ENCODE results near the gene ABLIM2.
"Not testable (repeated sequence)": the region's sequence is repeated elsewhere in the genome, so short reads cannot be mapped to it uniquely, and the experiment has no call there.

ABLIM2 gene

DNA sequence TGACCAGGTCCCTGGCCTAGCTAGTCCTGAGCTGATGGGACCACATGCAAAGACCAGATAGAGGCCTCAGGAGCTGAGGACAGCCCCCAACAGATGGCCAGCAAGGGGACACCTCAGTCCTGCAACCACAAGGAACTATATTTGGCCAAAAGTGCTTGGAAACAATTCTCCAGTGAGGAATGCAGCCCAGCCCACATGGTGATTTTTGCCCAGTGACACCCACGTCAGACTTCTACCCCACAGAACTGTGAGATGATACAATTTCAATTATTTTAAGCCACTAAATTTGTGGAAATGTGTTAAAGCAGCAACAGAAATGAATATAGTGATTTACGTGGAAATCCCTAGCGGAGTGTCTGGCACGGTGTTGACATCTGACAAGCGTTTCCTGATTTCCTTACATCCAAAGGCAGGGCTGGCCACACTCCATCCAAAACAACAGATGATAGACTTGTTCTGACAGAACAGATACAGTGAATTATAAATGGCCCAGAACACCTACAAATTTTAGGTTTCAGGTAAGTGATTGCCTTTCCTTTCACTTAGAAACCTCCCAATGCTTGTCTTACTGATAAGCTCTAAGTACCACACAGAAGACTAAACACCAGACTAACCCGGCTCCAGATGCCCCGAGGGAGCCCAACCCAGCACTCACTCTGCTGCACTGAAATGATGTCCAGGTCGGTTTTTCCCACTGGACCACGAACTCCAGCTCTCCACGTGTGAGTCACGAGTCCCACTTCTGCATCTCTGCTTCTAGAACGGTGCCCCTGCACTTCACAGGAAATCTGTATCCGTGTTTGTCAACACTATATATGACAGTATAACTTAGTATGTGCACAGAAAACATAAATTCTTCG, 224.7 kb downstream of the ABLIM2 start:
- no peak for DNase-seq (ENCODE audit: low spot score)

DNA sequence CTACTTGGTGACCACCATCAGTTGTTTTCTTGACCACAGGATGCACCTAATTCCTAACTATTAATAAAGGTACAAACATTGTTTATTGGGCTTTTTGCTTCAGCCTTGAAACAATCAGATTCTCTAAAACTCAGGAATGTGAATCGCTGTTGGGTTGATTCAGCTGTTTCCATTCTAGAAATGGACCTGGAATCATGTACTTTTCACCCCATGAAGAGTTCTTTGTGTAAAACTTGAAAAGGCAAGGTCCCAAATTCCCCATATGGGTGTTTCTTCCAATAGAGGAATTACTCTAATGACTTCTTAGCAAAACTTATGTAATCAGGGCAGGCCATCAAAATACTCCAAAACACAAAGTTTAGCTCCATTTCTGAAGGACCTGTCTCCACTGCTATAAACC, 226.3 kb downstream of the ABLIM2 start:
- DNase-seq (ENCODE audit: low spot score): no peak

DNA sequence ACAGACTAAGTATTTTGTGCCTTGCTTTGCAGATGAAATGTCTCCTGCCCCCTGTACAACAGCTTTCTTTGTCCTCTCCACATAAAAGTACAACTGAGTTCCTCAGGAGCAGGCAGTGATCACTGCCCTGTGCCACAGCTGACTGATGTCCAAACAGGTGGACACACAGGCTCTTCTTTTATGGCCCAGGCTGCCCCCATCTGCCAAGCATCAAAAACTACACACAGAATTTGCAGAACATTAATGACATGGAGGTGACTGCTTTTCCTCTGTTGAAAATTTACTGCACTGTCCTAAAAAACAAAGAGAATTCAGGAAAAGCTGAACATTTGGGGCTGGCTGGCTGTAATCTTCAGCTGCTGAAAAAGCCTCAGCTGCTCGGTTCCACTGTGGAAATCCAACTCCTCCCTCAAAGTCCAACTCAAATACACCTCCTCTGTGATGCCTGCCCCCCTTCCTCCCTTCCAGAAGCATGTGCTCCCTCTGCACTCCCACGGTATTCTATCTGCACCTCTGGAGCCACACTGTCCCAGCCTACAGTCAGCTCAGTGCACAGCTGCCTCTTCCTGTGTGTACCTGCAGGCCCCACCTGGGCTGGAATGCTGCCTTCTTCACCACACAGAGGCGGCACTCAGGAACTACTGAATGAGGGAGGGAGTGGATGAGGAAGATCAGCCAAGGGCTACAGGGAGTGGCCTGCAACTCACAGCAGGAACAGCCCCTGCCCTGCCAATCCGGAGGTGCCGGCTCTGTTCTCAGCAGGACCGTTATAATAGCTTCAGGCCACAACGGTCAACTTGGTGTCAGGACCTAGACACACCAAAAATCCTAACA, 229.3 kb downstream of the ABLIM2 start:
- no peak for DNase-seq (ENCODE audit: low spot score)

DNA sequence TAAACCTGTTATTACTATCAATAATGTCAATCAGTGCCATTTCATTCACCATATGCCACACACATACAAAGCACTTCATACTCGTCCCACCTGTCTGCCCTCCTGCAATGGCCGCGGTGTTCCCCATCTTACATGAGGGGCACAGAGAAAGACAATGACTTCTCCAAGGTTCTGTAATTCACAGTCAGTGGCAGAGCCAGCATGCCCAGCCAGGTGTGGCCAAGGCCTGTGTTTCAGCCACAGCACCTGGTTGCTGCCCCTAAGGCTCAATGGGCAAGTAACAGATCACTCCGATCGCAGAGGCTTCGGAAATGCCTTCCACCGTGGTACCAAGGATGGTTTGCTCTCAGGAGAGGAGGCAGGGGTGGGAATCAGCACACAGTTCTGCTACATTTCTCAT, 229.9 kb downstream of the ABLIM2 start:
- DNase-seq (ENCODE audit: low spot score): no peak

DNA sequence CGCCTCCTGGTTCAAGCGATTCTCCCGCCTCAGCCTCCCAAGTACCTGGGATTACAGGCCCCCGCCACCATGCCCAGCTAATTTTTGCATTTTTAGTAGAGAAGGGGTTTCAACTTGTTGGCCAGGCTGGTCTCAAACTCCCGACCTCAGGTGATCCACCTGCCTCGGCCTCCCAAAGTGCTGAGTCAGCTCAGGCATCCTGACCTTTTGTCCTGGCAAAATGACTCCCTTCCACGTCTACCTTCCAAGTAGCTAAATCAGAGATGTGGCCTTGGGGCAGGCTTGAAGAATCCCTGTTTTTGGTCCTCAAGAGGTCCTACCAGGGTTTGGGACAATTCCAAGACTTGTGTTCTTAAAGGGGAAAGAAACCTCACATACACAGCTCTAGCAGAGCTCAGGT, 231.8 kb downstream of the ABLIM2 start:
- no peak for DNase-seq (ENCODE audit: low spot score)

DNA sequence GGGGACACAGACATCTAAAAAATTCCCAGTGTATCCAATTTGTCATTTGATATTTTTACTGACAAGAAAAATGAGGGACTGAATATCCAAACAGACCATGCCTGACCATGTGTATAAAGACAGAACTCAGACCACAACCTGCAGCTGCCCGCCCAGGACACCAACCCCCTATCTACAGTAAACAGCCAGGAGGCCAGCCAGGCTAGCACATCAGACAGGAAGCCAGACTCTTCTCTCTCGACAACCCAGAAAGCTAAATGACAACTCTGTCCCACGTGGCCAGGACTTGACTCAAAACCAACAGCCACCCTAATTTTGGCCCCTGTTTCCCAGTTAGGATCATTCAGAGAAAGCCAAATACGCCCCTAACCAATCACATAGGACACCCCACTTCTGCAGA, 234.0 kb downstream of the ABLIM2 start:
- no peak for DNase-seq (ENCODE audit: low spot score)

DNA sequence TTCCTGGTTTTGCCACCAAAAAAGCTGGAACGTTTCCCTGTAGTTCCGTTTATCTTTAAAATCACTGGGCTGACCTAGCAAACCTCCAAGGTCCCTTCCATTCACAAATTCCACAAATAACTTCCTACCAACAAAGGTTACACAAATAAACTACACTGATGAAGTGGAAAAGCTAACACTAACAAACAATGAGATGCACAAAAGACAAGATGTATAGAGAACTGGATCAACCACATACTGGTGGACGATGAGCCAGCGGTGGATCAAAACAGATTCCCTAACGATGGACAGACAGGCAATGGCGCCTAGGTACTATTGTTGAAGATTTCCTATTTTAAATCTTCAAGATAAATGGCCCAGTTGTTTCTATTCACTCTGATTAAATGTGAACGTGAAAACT, 234.4 kb downstream of the ABLIM2 start:
- no peak for DNase-seq (ENCODE audit: low spot score)

DNA sequence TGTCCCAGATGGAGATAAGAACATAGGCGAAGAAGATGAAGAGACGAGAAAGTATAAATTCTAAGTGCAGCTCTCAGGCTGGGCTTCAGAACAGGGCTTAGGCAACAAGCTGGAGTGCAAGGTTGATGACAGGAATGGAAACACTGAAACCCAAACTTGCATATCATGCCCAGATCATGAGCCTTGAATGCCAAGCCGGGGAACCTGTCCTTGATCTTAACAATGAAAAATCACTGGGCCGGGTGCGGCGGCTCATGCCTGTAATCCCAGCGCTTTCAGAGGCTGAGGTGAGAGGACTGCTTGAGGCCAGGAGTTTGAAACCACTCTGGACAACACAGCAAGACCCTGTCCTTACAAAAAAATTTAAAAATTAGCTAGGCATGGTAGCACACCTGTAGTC, 236.1 kb downstream of the ABLIM2 start:
- no peak for DNase-seq (ENCODE audit: low spot score)

DNA sequence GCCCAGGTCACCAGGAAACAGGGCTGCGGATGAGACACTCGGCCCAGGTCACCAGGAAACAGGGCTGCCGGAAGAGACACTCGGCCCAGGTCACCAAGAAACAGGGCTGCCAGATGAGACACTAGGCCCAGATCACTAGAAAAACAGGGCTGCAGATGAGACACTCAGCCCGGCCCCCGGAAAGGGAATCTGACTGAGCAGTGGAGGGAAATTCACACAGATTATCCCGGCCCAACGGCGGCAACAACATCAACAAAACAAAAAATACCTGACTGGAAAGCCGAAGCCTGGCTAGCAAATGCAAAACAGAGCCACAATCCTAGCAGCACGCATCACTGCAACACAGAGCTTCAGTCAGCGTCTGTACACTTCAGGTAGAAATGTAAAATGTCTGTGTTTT, 239.6 kb downstream of the ABLIM2 start:
- DNase-seq (ENCODE audit: low spot score): no peak

DNA sequence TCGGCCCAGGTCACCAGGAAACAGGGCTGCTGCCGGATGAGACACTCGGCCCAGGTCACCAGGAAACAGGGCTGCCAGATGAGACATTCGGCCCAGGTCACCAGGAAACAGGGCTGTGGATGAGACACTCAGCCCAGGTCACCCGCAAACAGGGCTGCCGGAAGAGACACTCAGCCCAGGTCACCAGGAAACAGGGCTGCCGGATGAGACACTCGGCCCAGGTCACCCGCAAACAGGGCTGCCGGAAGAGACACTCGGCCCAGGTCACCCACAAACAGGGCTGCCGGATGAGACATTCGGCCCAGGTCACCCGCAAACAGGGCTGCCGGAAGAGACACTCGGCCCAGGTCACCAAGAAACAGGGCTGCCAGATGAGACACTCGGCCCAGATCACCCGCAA, 240.4 kb downstream of the ABLIM2 start:
- DNase-seq (ENCODE audit: low spot score): not testable (repeated sequence)

DNA sequence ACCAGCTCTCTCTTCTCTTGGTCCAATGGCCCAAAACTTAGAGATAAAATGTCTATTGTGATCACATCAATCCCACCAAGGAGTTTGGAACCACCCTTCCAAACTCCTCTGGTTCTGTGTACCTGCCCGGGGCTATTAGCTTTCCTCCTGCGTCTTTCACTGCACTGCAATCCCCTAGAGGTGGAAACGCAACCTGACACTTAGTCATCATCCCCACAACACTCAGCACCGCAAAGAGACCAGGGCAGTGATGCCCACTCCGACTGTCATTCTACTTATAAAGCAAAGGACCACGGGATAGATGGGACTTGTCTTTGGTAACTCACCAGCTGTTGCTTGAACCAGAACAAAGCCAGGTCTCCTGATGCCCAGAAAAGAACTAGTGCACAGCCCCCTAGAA, 240.9 kb downstream of the ABLIM2 start:
- no peak for DNase-seq (ENCODE audit: low spot score)

DNA sequence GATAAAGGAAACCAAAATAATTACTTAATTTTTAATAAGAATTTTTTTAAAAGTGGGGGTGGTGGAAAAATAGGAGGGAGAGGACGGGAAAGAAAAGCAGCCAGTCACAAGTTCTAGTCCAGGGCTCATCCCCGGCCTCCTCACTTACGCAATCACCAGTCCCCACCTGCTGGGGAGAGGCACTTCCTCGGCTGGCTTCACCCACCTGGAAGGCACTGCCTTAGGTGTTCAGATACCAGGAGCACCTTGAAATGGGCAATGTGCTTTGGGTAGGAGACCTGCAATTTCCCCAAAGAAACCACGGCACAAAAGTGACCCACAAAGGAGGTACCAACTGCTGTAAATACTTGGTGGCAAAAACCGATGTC, 242.8 kb downstream of the ABLIM2 start:
- no peak for DNase-seq (ENCODE audit: low spot score)
